T47D (cell line): ENCODE data around the gene BRD7.

Experiments
- DNase-seq, 2 experiments: peaks; one replicate each; pipeline versions ENCODE4 v3.0.0 to v3.0.0-alpha.2; 2011 to 2012; ENCODE audit warnings: low read depth in 1 of 2, low spot score in 1 of 2
- JUND ChIP-seq: IDR thresholded peaks from 2 replicates; pipeline ENCODE4 v1.6.1; 2012; ENCODE audit warnings: low read depth
- in situ Hi-C: cut with HindIII; loops from 2 replicates; pipeline ENCODE4 v1.10.0; 2016; ENCODE audit warnings: low sequenced_read_pairs, low pct_unique_long_range_greater_than_20kb

Gene BRD7

GRCh38 chr16:50308237-50308965, 60.4 kb downstream of the BRD7 start:
- in situ Hi-C loops: no loop called here
- no peak for TF ChIP-seq JUND
- DNase-seq: no peak

- in situ Hi-C loops: no loop called here
- DNase-seq: no peak
- no peak for TF ChIP-seq JUND
Measured at GRCh38 chr16:50306287-50306686, 62.5 kb downstream of the BRD7 start.

- TF ChIP-seq JUND: no peak
- DNase-seq: no peak
- in situ Hi-C loops: no loop called here
Measured at GRCh38 chr16:50305441-50306061, 63.2 kb downstream of the BRD7 start.

- in situ Hi-C loops: no loop called here
- DNase-seq: no peak
- TF ChIP-seq JUND: no peak
Measured at GRCh38 chr16:50304467-50305440, 64.0 kb downstream of the BRD7 start.

GRCh38 chr16:50303605-50304466, 65.0 kb downstream of the BRD7 start:
- no peak for TF ChIP-seq JUND
- DNase-seq: no peak
- in situ Hi-C loops: no loop called here

GRCh38 chr16:50303041-50303604, 65.7 kb downstream of the BRD7 start:
- in situ Hi-C loops: no loop called here
- DNase-seq: no peak
- TF ChIP-seq JUND: no peak

- in situ Hi-C loops: no loop called here
- no peak for TF ChIP-seq JUND
- no peak for DNase-seq
Measured at GRCh38 chr16:50302472-50303005, 66.2 kb downstream of the BRD7 start.

GRCh38 chr16:50301626-50302471, 66.9 kb downstream of the BRD7 start:
- in situ Hi-C loops: no loop called here
- no peak for TF ChIP-seq JUND
- DNase-seq: no peak

- no peak for DNase-seq
- TF ChIP-seq JUND: no peak
- in situ Hi-C loops: no loop called here
Measured at GRCh38 chr16:50300942-50301625, 67.7 kb downstream of the BRD7 start.

GRCh38 chr16:50299508-50300105, 69.2 kb downstream of the BRD7 start:
- in situ Hi-C loops: no loop called here
- no peak for TF ChIP-seq JUND

More at GRCh38 chr16:50299508-50300105, 69.2 kb downstream of the BRD7 start:
- DNase-seq: no peak
